ENCODE results near the gene TRIO.

TRIO gene

GRCh38 chr5:14175381-14175780, 32.2 kb downstream of the TRIO start:
- no peak for TF ChIP-seq CREB5 (CRISPR knock-in tag; IDR thresholded peaks at IDR 0.05; ENCODE audit: low read depth)
- TF ChIP-seq TOX (CRISPR knock-in tag; IDR thresholded peaks at IDR 0.05; ENCODE audit: borderline replicate concordance): no peak
- TF ChIP-seq ZNF70 (CRISPR knock-in tag; IDR thresholded peaks at IDR 0.05): no peak
- TF ChIP-seq TSHZ2 (CRISPR knock-in tag; IDR thresholded peaks at IDR 0.05): no peak
- no peak for TF ChIP-seq GLIS3 (CRISPR knock-in tag; IDR thresholded peaks at IDR 0.05)
- no peak for TF ChIP-seq ZNF8 (CRISPR knock-in tag; IDR thresholded peaks at IDR 0.05)
- TF ChIP-seq BACH2 (CRISPR knock-in tag; IDR thresholded peaks at IDR 0.05; ENCODE audit: borderline replicate concordance): no peak
- TF ChIP-seq ZNF565 (CRISPR knock-in tag; conservative IDR thresholded peaks at IDR 0.05; ENCODE audit: low read depth): no peak
- TF ChIP-seq POU6F1 (CRISPR knock-in tag; IDR thresholded peaks at IDR 0.05; ENCODE audit: borderline replicate concordance, low read depth): no peak
- no peak for TF ChIP-seq PATZ1 (CRISPR knock-in tag; IDR thresholded peaks at IDR 0.05; ENCODE audit: borderline replicate concordance)
- TF ChIP-seq SNAI2 (CRISPR knock-in tag; IDR thresholded peaks at IDR 0.05): no peak
- no peak for TF ChIP-seq ZFP30 (CRISPR knock-in tag; IDR thresholded peaks at IDR 0.05)
- TF ChIP-seq RARB (CRISPR knock-in tag; IDR thresholded peaks at IDR 0.05): no peak
- TF ChIP-seq ZFP3 (CRISPR knock-in tag; IDR thresholded peaks at IDR 0.05): no peak
- TF ChIP-seq ZC3H10 (CRISPR knock-in tag; IDR thresholded peaks at IDR 0.05): no peak
- no peak for TF ChIP-seq ISL1 (CRISPR knock-in tag; IDR thresholded peaks at IDR 0.05)
- no peak for TF ChIP-seq TCF4 (CRISPR knock-in tag; IDR thresholded peaks at IDR 0.05; ENCODE audit: borderline replicate concordance)
- TF ChIP-seq ESRRG (CRISPR knock-in tag; IDR thresholded peaks at IDR 0.05): no peak
- TF ChIP-seq PPARA (CRISPR knock-in tag; IDR thresholded peaks at IDR 0.05; ENCODE audit: borderline replicate concordance): no peak
- ATAC-seq: no peak

- no peak for TF ChIP-seq ARNTL (CRISPR knock-in tag; IDR thresholded peaks at IDR 0.05; ENCODE audit: borderline replicate concordance, low read depth)
- no peak for ATAC-seq
These were observed 33.7 kb downstream of the TRIO start for GRCh38 chr5:14176888-14177287.

GRCh38 chr5:14177634-14178033, 34.5 kb downstream of the TRIO start:
- TF ChIP-seq BACH2 (CRISPR knock-in tag; IDR thresholded peaks at IDR 0.05; ENCODE audit: borderline replicate concordance) (no peak), TOX (CRISPR knock-in tag; IDR thresholded peaks at IDR 0.05; ENCODE audit: borderline replicate concordance) (no peak), PATZ1 (CRISPR knock-in tag; IDR thresholded peaks at IDR 0.05; ENCODE audit: borderline replicate concordance) (no peak), CSRNP3 (CRISPR knock-in tag; IDR thresholded peaks at IDR 0.05) (no peak), ZNF8 (CRISPR knock-in tag; IDR thresholded peaks at IDR 0.05) (no peak), ZFP30 (CRISPR knock-in tag; IDR thresholded peaks at IDR 0.05) (no peak), ARNTL (CRISPR knock-in tag; IDR thresholded peaks at IDR 0.05; ENCODE audit: borderline replicate concordance, low read depth) (no peak), ESRRG (CRISPR knock-in tag; IDR thresholded peaks at IDR 0.05) (no peak), CREB5 (CRISPR knock-in tag; IDR thresholded peaks at IDR 0.05; ENCODE audit: low read depth) (no peak), TSHZ2 (CRISPR knock-in tag; IDR thresholded peaks at IDR 0.05) (no peak), TCF4 (CRISPR knock-in tag; IDR thresholded peaks at IDR 0.05; ENCODE audit: borderline replicate concordance) (no peak), ZNF70 (CRISPR knock-in tag; IDR thresholded peaks at IDR 0.05) (no peak)
- no peak; the same call in 2 of the 3 replicates for ATAC-seq
